Kidney (tissue), 14 donors: ENCODE results near the gene NR6A1. TPM values are rescaled to one million over a fixed set of nuclear protein-coding genes. Genes with fewer than 3 reads are reported as not detected.

Experiments
- DNase-seq, 5 donors: peaks; one replicate each; pipeline ENCODE4 v3.0.0-alpha.2; 2013 to 2020
- FAIRE-seq: peaks from 2 replicates; lab custom pipeline; 2012; peaks lifted over from hg19 to GRCh38; lab: Jason Lieb, UNC
- H3K27ac ChIP-seq, 2 donors: one replicate each; pipeline ENCODE4 v1.7.0; 2013; ENCODE audit warnings: low read depth in 2 of 2, low read length in 2 of 2, inconsistent platforms in 1 of 2
- H3K27me3 ChIP-seq: one replicate; pipeline ENCODE4 v1.7.1; 2013; ENCODE audit warnings: low read length, inconsistent platforms; ENCODE audit not compliant: control insufficient read depth, insufficient read depth
- H3K36me3 ChIP-seq, 3 donors: one replicate each; pipeline versions ENCODE4 v1.7.0 to v1.7.1; 2013; ENCODE audit warnings: low read length in 3 of 3, control low read depth in 1 of 3, inconsistent platforms in 1 of 3; ENCODE audit not compliant: insufficient read depth in 3 of 3, control insufficient read depth in 2 of 3
- H3K4me1 ChIP-seq, 3 donors: one replicate each; pipeline versions ENCODE4 v1.7.0 to v1.7.1; 2013; ENCODE audit warnings: low read length in 3 of 3, inconsistent platforms in 1 of 3, low read depth in 1 of 3; ENCODE audit not compliant: control insufficient read depth in 2 of 3, insufficient read depth in 2 of 3
- H3K4me3 ChIP-seq, 3 donors: one replicate each; pipeline versions ENCODE4 v1.7.0 to v1.8.1; 2013; ENCODE audit warnings: low read length in 3 of 3, control low read depth in 1 of 3, inconsistent platforms in 1 of 3
- H3K9ac ChIP-seq, 3 donors: one replicate each; pipeline versions ENCODE4 v1.7.0 to v1.7.1; 2013; ENCODE audit warnings: low read length in 3 of 3, control low read depth in 1 of 3, inconsistent platforms in 1 of 3
- H3K9me3 ChIP-seq, 3 donors: one replicate each; pipeline versions ENCODE4 v1.7.0 to v1.7.1; 2013; ENCODE audit warnings: low read length in 3 of 3, control low read depth in 1 of 3, inconsistent platforms in 1 of 3; ENCODE audit not compliant: control insufficient read depth in 2 of 3, insufficient read depth in 1 of 3
- intact Hi-C: fragments of 100-400 bp; cut with DNase I; formaldehyde crosslinking; loops from one replicate; pipeline ENCODE4 v1.11.1; 2022
- polyA plus RNA-seq: library from polyadenylated mRNA; stranded (reverse); fragments of 350-450 nt; fragmentation: Illumina TruSeq; extraction: RNeasy Lipid Tissue Mini Kit (QIAGEN cat#74804); gene quantifications from one replicate; pipeline ENCODE4 v1.2.3, GENCODE V29; 2014; ENCODE audit warnings: low read depth, low replicate concordance; ENCODE audit not compliant: insufficient read depth
- total RNA-seq: library from RNA; stranded (reverse); fragmentation: NEBNext Ultra II Directional; extraction: Animal tissue kit (Norgen Biotek cat#: 25700); gene quantifications from one replicate; pipeline ENCODE4 v1.2.1, GENCODE V29; 2021
- TF ChIP-seq, protein P1 (sequence below): IDR thresholded peaks from 3 replicates; pipeline ENCODE4 v1.5.1; 2012; ENCODE audit warnings: mild to moderate bottlenecking, moderate library complexity, borderline replicate concordance; ENCODE audit not compliant: insufficient read depth; ENCODE audit errors: extremely low read depth
- donor health status: control.
- donor health status: control.
- donor health status: control.
- donor health status: control.
- donor health status: control.
- donor health status: DM: yes; HTN: yes; CAD: no.
- donor health status: Normal renal cell carcinoma (clear cell type).

NR6A1 gene
- total and polyA plus RNA-seq, 2 donors from 2014 or later: 1.2 to 3.5 TPM

DNA sequence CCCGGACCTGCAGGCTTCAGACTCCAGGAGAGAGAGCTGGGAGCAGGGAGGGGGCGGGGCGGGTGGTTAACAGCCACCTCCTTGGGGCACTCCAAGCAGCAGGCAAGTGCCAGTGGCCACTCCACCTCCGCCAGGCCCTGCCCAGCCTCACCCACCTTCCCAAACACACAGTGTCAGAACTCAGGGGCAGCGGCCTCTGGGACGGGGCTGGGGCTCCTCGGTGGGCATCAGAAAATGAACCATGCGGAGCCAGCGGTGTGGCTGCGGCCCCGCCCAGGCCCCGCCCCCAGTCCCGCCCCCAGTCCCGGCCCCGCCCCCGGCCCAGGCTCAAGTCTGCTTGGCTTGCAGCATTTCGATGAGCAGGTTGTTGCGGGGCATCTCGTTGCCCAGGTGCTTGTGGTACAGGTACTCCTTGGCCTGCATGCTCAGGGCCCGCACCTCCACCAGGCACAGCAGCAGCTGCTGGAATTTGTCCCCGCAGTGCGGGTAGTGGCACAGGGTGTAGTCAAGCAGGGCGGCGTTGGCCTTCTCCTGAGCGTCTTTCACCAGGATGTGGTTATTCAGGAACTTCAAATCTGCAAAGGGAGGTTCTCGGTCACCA, 288.6 kb downstream of the NR6A1 start:
- H3K9ac ChIP-seq: no peak overlapping the region
- peaks cover 0 to 4% (median 0%) of the 10 kb centered on the region in 3 donors for H3K9me3 ChIP-seq
- no peaks in the 10 kb centered on the region for H3K4me1 ChIP-seq
- no peak overlapping the region for H3K4me3 ChIP-seq
- no peak for FAIRE-seq
- intact Hi-C loops: no loop called here
- peak in 1 of 5 donors; percentile 25 for DNase-seq
- TF ChIP-seq, protein P1, sequence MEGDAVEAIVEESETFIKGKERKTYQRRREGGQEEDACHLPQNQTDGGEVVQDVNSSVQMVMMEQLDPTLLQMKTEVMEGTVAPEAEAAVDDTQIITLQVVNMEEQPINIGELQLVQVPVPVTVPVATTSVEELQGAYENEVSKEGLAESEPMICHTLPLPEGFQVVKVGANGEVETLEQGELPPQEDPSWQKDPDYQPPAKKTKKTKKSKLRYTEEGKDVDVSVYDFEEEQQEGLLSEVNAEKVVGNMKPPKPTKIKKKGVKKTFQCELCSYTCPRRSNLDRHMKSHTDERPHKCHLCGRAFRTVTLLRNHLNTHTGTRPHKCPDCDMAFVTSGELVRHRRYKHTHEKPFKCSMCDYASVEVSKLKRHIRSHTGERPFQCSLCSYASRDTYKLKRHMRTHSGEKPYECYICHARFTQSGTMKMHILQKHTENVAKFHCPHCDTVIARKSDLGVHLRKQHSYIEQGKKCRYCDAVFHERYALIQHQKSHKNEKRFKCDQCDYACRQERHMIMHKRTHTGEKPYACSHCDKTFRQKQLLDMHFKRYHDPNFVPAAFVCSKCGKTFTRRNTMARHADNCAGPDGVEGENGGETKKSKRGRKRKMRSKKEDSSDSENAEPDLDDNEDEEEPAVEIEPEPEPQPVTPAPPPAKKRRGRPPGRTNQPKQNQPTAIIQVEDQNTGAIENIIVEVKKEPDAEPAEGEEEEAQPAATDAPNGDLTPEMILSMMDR: no peak
- H3K27ac ChIP-seq: no peak overlapping the region
- H3K27me3 ChIP-seq: peaks cover 20% of the 10 kb centered on the region
- H3K36me3 ChIP-seq: no peaks in the 10 kb centered on the region

DNA sequence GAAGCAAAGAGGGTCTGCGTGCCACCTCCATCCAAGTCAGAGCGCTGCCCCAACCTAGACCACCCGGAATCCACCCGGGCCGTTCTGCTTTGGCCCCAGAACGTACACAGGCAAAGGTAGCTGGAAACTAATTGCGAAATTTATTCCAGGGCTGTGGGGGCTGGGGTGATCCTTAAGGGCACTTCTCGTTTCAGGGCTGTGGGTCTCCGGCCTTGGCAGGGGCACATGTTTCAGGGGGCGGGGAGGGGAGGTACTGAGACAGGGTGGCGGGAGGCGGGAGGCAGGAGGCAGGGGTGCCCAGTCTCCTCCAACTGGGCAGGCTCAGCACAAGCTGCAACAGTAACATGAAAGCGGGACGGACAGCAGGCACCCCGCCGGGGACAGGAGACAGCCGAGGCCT, 290.0 kb downstream of the NR6A1 start:
- Histone ChIP-seq H3K27ac (no peak overlapping the region), H3K36me3 (no peaks in the 10 kb centered on the region), H3K9me3 (peaks cover 0 to 4% (median 0%) of the 10 kb centered on the region in 3 donors), H3K4me1 (no peaks in the 10 kb centered on the region), H3K4me3 (no peak overlapping the region), H3K27me3 (peaks cover 14% of the 10 kb centered on the region), H3K9ac (no peak overlapping the region)
- no peak for DNase-seq
- no peak for FAIRE-seq
- intact Hi-C loops: no loop called here
- TF ChIP-seq, protein P1: no peak

DNA sequence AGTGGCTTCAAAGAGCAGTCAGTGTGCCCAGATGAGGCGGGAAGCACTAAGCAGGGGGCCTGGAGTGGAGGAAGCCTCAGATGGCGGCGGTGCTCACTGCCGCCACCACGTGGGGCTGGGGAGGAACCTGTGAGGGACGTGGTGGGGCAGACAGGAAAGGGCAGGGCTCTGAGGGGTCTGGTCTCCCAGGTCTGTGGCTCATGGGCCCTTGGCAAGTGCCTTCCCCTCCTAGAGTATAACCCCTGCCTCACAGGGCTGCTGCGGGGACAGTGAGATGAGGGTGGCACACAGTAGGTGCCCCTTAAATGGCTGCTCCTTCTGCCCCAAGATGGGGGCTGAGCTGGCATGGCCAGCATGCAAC, 290.5 kb downstream of the NR6A1 start:
- H3K4me1 ChIP-seq: no peaks in the 10 kb centered on the region
- peaks cover 0 to 4% (median 0%) of the 10 kb centered on the region in 3 donors for H3K9me3 ChIP-seq
- no peak for FAIRE-seq
- TF ChIP-seq, protein P1: no peak
- intact Hi-C loops: no loop called here
- peaks cover 13% of the 10 kb centered on the region for H3K27me3 ChIP-seq
- no peaks in the 10 kb centered on the region for H3K36me3 ChIP-seq
- H3K4me3 ChIP-seq: no peak overlapping the region
- H3K9ac ChIP-seq: no peak overlapping the region
- DNase-seq: peak in 3 of 5 donors; percentile 28 to 41 (median 37)
- no peak overlapping the region for H3K27ac ChIP-seq
